GM12875 (cell line): ENCODE data around the gene ADAD2.

ENCODE experiments used
- H3K4me3 ChIP-seq: one replicate; pipeline ENCODE4 v1.5.1; 2011; ENCODE audit warnings: low read depth, low read length, control low read depth
- CTCF ChIP-seq: IDR thresholded peaks from 2 replicates; pipeline ENCODE4 v1.5.1; 2011; ENCODE audit warnings: low read depth, mild to moderate bottlenecking, control low read depth, inconsistent platforms, low read length, moderate library complexity, borderline replicate concordance; ENCODE audit not compliant: insufficient read depth

The ADAD2 gene

DNA sequence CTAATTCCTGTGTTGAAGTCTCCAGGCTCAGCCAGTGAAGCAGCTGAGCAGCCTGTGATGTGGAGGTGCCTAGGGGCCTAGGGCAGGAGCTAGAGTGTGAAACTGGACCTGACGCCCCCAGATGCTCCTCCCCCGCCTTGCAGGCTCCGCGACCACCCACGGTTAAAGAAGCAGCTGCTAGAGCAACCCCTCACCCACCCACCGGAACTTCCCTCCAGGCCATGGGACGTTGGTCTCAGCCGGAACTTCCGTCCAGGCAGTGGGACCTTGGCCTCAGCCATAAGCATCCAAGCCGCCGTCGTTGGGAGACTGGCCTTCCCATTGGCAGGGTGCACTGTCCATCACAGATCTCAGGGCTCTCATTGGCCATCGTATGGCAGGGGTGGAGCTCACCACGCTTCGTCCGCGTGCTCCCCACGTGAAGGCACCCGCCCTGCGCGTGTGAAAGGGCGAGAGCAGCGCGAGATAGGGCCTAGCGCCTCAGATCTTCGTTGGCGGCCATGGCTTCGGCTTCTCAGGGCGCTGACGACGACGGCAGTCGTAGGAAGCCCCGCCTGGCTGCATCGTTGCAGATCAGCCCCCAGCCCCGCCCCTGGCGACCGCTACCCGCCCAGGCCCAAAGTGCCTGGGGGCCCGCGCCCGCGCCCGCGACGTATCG lies at the start of gene ADAD2:
ADAD2 (plus strand) TSS at position 427 of the 658 bp plus-strand sequence; CDS start at position 501, 74 bp downstream.
- H3K4me3 ChIP-seq, result no peak within 1 kb of the TSS
- no peak for TF ChIP-seq CTCF

GRCh38 chr16:84143081-84143480 lies 47.9 kb upstream of the ADAD2 start:
- H3K4me3 ChIP-seq, result no peak overlapping the region
- no peak for TF ChIP-seq CTCF

DNA sequence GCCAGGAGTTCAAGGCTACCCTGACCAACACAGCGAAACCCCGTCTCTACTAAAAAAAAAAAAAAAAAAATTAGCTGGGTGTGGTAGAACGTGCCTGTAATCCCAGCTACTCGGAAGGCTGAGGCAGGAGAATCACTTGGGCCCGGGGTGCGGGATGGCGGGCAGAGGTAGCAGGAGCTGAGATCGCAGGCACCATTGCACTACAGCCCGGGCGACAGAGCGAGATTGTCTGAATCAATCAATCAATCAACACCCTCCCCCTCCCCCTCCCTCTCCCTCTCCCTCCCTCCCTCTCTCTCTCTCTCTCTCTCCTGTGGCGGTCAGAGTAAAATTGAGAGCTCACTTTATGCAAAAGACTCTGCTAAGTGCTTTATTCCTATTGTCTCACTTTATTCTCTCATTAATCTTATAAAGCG lies 47.2 kb upstream of the ADAD2 start:
- TF ChIP-seq CTCF, result no peak
- H3K4me3 ChIP-seq, result peak overlapping the region; percentile 79

- H3K4me3 ChIP-seq, result peak overlapping the region; percentile 79
- TF ChIP-seq CTCF, result 0 out of 2 replicates have a peak, but pooled peaks have one; percentile 19
Observed at GRCh38 chr16:84144209-84144858, 46.6 kb upstream of the ADAD2 start.

GRCh38 chr16:84144859-84145639 lies 45.9 kb upstream of the ADAD2 start, which contains the start of the genes DNAAF1 and HSDL1:
Gene DNAAF1, plus strand, starts transcription at chr16:84145308. Its CDS starts 133 bp downstream, at chr16:84145441.
Gene HSDL1, minus strand, starts transcription at chr16:84145177. Its CDS starts 13,856 bp downstream, at chr16:84131321.
- TF ChIP-seq CTCF, result 0 out of 2 replicates have a peak, but pooled peaks have one; percentile 17
- H3K4me3 ChIP-seq, result peak within 1 kb of the TSS; percentile 79

DNA sequence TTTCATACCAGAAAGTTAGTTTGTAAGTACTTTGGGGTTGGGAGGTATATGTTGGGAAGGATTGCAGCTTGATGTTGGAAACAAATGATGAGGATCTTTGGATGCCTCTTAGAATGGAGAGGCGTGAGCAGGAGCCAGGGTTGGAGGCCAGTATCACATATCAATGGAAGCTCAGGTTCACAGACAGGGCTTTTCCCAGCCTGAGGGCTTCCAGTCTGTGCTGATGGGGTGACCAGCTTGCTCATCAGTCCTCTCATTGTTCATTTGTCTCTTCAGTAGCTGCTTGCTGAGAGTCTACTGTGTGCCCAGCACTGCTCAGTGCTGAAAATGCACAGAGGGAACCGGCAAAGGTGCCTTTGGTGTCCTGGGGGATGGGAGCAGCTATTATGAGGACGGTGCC lies 40.0 kb upstream of the ADAD2 start:
- H3K4me3 ChIP-seq, result no peak overlapping the region
- no peak for TF ChIP-seq CTCF
